NOMO-1 treated with dmso at 0.1 percent for 144 hours (cell line): ENCODE data around the gene AFAP1L2.

ENCODE experiments used
- DNase-seq: peaks from one replicate; lab custom pipeline; 2025; ENCODE audit not compliant: unreplicated experiment; lab: John Stamatoyannopoulos, UW

AFAP1L2 gene

GRCh38 chr10:114391599-114391998 is 12.7 kb downstream of the AFAP1L2 start:
- no peak for DNase-seq

GRCh38 chr10:114389426-114389825 is 14.9 kb downstream of the AFAP1L2 start:
- DNase-seq, result no peak

DNA sequence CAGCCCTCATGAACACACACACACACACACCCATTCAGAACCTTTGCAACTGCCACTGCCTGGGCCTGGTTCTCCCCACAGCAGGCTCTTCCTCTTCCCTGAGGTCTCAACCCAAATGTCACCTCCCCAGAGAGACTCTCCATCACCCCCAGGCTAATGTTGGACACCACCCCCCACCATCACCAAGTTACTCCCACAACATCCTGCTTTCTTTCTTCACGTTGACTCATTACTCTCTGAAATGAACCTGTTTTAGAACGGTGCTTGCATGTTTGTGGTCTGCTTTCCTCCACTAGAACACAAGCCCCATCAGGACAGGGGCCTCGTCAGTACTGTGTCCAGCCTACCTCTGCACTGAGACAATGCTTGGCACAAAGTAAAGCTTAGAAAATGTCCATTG is 16.0 kb downstream of the AFAP1L2 start:
- DNase-seq, result no peak

GRCh38 chr10:114387784-114388183 is 16.5 kb downstream of the AFAP1L2 start:
- DNase-seq, result no peak

GRCh38 chr10:114386452-114386851 is 17.9 kb downstream of the AFAP1L2 start:
- no peak for DNase-seq

GRCh38 chr10:114385557-114385956 is 18.7 kb downstream of the AFAP1L2 start:
- DNase-seq, result no peak

GRCh38 chr10:114384601-114385000 is 19.7 kb downstream of the AFAP1L2 start:
- DNase-seq, result no peak

GRCh38 chr10:114384181-114384580 is 20.1 kb downstream of the AFAP1L2 start:
- no peak for DNase-seq

GRCh38 chr10:114380797-114381196 is 23.5 kb downstream of the AFAP1L2 start:
- no peak for DNase-seq

GRCh38 chr10:114380060-114380459 is 24.2 kb downstream of the AFAP1L2 start:
- DNase-seq, result no peak

GRCh38 chr10:114379631-114380041 is 24.7 kb downstream of the AFAP1L2 start:
- no peak for DNase-seq

DNA sequence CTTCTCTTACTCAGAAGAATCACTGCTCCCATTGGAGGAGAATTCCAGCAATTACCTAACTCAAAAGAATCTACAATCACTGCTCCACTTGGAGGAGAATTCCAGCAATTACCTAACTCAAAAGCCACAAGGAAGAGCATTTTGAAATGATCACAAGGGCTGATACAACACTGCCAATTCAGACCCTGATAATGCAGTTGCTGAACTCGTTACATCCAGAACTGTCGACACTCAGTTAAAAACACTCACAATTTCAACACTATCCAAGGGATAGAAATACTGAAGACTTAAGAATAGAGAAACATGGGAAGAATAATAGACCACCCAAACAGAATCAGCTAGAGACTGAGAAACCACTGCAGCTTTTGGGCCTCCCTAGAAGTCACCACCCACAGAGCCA is 27.8 kb downstream of the AFAP1L2 start:
- DNase-seq, result no peak

DNA sequence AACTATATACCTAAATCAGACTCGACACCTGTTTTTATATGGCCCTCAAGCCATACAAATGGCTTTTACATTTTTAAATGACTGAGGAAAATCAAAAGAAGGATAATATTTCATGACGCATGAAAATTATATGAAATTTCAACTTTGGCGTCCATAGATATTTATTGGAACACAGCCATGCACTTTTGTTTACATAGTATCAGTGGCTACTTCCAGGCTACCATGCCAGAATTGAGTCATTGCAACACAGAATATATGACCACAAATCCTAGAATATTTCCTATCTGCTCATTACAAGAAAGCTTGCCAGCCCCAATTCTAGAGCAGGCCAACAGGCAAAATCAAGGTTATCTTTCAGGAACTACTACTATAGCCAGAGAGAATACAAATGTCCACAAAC is 29.3 kb downstream of the AFAP1L2 start:
- DNase-seq, result no peak

GRCh38 chr10:114374053-114374791 is 30.1 kb downstream of the AFAP1L2 start:
- no peak for DNase-seq

GRCh38 chr10:114373631-114374030 is 30.7 kb downstream of the AFAP1L2 start:
- no peak for DNase-seq

GRCh38 chr10:114372995-114373394 is 31.3 kb downstream of the AFAP1L2 start:
- no peak for DNase-seq

DNA sequence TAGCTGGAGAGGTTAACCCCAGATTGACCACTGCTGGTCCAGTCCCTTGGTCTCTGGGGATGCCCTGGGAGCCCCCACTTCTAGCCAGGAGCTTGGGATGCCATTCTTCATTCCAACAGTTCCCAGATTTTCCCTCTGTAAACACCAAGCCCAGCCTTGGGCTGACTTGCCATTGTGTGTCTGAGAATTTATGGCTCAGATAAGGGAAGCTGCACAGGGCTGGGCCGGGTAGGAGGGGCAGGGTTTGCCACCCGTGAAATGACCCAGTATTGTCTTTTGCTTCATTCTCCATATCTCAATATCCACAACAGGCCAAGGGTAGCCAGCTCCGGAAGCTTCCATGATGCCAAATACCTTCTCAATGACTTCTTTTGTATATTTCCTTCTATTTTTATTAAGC is 32.1 kb downstream of the AFAP1L2 start:
- DNase-seq, result no peak

DNA sequence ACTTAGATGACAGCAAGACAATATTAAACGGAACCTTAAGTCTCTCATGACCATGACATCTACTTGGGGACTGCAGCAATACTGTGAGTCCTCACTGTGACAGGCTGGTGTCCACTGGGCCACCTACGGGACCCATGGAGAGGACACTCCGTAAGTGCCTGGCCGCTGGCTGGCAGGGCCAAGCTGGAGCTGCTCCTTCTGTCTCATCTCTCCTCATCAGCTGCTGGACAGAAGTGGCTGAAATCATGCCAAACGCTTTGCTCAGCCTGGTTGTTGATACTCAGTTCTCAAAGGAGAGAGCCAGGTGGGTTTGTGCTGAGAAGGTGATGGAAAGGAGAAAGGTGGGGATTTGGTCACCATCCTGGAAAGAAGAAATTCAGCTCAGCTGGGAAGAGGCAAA is 33.3 kb downstream of the AFAP1L2 start:
- DNase-seq, result no peak

GRCh38 chr10:114370199-114370598 is 34.1 kb downstream of the AFAP1L2 start:
- no peak for DNase-seq

GRCh38 chr10:114368057-114368391 is 36.3 kb downstream of the AFAP1L2 start:
- no peak for DNase-seq

DNA sequence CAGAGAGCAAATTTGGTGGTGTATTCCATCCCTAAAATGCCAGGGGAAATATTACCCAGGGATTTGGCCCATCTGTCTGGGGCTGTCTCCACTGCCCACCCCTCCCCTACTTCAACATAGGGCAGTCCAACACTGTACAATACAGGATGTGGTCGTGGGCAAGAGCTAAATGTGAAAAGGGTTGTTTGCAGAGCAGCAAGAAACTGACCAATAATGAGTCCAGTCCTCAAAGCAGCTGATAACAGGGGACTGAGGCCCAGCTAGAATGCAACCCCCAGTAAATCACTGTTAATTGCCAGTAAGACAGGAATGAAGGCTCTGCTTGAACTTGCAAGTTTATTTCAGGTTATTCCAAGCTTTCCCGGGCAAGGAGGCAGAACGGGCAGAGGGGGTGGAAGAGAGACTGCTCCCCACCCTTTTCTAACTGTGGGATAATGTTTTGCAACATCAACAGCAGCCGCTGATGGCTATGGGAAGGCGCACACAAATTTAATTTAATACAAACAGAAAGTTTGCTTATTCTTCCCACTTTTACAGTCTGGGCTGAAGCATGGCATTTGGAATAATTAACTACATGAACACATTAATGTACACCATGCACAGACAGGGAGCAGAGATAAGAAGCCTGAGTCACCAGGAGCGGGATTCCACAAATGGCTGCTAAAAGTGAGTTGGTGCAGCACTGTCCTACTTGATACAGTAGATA is 36.8 kb downstream of the AFAP1L2 start:
- no peak for DNase-seq

DNA sequence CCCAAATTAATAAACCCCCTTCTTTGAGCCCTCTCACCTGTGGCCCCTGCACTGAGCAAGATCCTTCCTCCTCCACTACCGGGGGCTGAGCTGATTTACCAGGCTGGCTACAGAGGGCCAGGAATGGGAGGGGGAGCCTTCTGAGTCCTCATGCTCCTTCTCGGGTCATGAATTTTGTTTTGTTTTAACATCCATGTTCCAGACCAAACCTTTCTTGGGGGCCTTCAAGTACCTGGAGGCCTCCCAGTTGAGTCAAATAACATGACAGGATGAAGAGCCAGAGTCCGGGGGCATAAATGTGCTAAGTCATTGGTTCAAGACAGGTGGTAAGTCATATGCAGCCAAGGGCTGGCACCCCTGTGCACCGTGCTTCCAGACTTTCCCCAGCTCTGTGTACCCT is 39.6 kb downstream of the AFAP1L2 start:
- DNase-seq, result no peak
